Endodermal cell (in vitro differentiated cells): ENCODE results near the gene KCNT2. TPM values are rescaled to one million over a fixed set of nuclear protein-coding genes. Genes with fewer than 3 reads are reported as not detected.

ENCODE experiments used
- DNase-seq: peaks from one replicate; pipeline ENCODE4 v3.0.0-alpha.2; 2017
- H3K27ac ChIP-seq: 2 replicates; pipeline ENCODE4 v1.5.1; 2013; ENCODE audit warnings: mild to moderate bottlenecking, low read depth, low read length, moderate library complexity
- H3K27me3 ChIP-seq: 2 replicates; pipeline ENCODE4 v1.6.1; 2013; ENCODE audit warnings: mild to moderate bottlenecking, low read length, moderate library complexity; ENCODE audit not compliant: insufficient read depth, control insufficient read depth, poor library complexity, severe bottlenecking
- H3K36me3 ChIP-seq: 2 replicates; pipeline ENCODE4 v1.7.0; 2013; ENCODE audit warnings: mild to moderate bottlenecking, low read length, moderate library complexity; ENCODE audit not compliant: control insufficient read depth, insufficient read depth
- H3K4me1 ChIP-seq: one replicate; pipeline ENCODE4 v1.7.0; 2013; ENCODE audit warnings: low read length; ENCODE audit not compliant: control insufficient read depth, insufficient read depth
- H3K4me3 ChIP-seq: 2 replicates; pipeline ENCODE4 v1.5.1; 2013; ENCODE audit warnings: mild to moderate bottlenecking, low read length, moderate library complexity
- H3K9ac ChIP-seq: 2 replicates; pipeline ENCODE4 v1.6.1; 2013; ENCODE audit warnings: mild to moderate bottlenecking, low read length, moderate library complexity; ENCODE audit not compliant: poor library complexity, severe bottlenecking; ENCODE audit errors: extremely low read depth
- H3K9me3 ChIP-seq: 2 replicates; pipeline ENCODE4 v1.6.1; 2013; ENCODE audit warnings: mild to moderate bottlenecking, low read length, moderate library complexity; ENCODE audit not compliant: control insufficient read depth
- H3K27ac Mint-ChIP-seq: 2 replicates; pipeline ENCODE4 v1.8.0; 2020; ENCODE audit warnings: mixed read lengths
- H3K27me3 Mint-ChIP-seq: 2 replicates; pipeline ENCODE4 v1.8.0; 2021; ENCODE audit warnings: mild to moderate bottlenecking, mixed read lengths; ENCODE audit not compliant: insufficient read depth
- H3K36me3 Mint-ChIP-seq: 2 replicates; pipeline ENCODE4 v1.8.0; 2020; ENCODE audit warnings: low read depth, mixed read lengths
- H3K4me1 Mint-ChIP-seq: 2 replicates; pipeline ENCODE4 v1.8.0; 2020; ENCODE audit warnings: mixed read lengths
- H3K4me3 Mint-ChIP-seq: 2 replicates; pipeline ENCODE4 v1.8.0; 2020; ENCODE audit warnings: mild to moderate bottlenecking, moderate library complexity, mixed read lengths
- H3K9me3 Mint-ChIP-seq: 2 replicates; pipeline ENCODE4 v1.8.0; 2020; ENCODE audit warnings: mild to moderate bottlenecking, mixed read lengths
- CTCF ChIP-seq: fragments of 200-600 bp; sonication (generic); conservative IDR thresholded peaks from 2 replicates; pipeline ENCODE4 v1.5.0; 2021; ENCODE audit warnings: antibody characterized with exemption, mild to moderate bottlenecking
- WGBS, 2 experiments: methylation state at CpG; one replicate each; pipeline versions ENCODE4 v1.1.5 to v1.1.7; 2013; ENCODE audit warnings: missing lambda C conversion rate in 2 of 2, mixed read lengths in 1 of 2; ENCODE audit not compliant: insufficient coverage in 1 of 2, insufficient read length in 1 of 2; 5-methylcytosine and 5-hydroxymethylcytosine counted together
- total RNA-seq, 2 donors: library from RNA; stranded (reverse); fragmentation: NEBNext Ultra II Directional in 1 of 2; extraction: Animal tissue kit (Norgen Biotek cat#: 25700) in 1 of 2; gene quantifications; 2 replicates in 1 of 2; 3 replicates in 1 of 2; pipeline ENCODE4 v1.2.1, GENCODE V29; 2021

The KCNT2 gene
- total RNA-seq, 2 donors from 2014 or later, result 9.1 to 12.1 TPM

- H3K4me3 Mint-ChIP-seq, result no peak overlapping the region
- H3K27me3 ChIP-seq, result no peaks in the 10 kb centered on the region
- H3K27me3 Mint-ChIP-seq, result no peaks in the 10 kb centered on the region
- no peaks in the 10 kb centered on the region for H3K9me3 ChIP-seq
- H3K4me1 Mint-ChIP-seq, result no peaks in the 10 kb centered on the region
- H3K27ac Mint-ChIP-seq, result no peak overlapping the region
- no peaks in the 10 kb centered on the region for H3K36me3 ChIP-seq
- no peaks in the 10 kb centered on the region for H3K4me1 ChIP-seq
- no peak overlapping the region for H3K9ac ChIP-seq
- H3K27ac ChIP-seq, result no peak overlapping the region
- TF ChIP-seq CTCF, result no peak
- no peak for DNase-seq
- no peak overlapping the region for H3K4me3 ChIP-seq
- peaks cover 3% of the 10 kb centered on the region for H3K36me3 Mint-ChIP-seq
- H3K9me3 Mint-ChIP-seq, result peaks cover 4% of the 10 kb centered on the region
Observed at GRCh38 chr1:196229546-196229945, 378.7 kb downstream of the KCNT2 start.

GRCh38 chr1:196214866-196215265, 393.4 kb downstream of the KCNT2 start:
- Mint-ChIP-seq H3K4me3 (no peak overlapping the region), H3K36me3 (no peaks in the 10 kb centered on the region), H3K27me3 (no peaks in the 10 kb centered on the region), H3K9me3 (no peaks in the 10 kb centered on the region), H3K27ac (no peak overlapping the region), H3K4me1 (peaks cover 7% of the 10 kb centered on the region)
- Histone ChIP-seq H3K9ac (no peak overlapping the region), H3K4me1 (no peaks in the 10 kb centered on the region), H3K4me3 (no peak overlapping the region), H3K36me3 (no peaks in the 10 kb centered on the region), H3K27ac (no peak overlapping the region), H3K27me3 (no peaks in the 10 kb centered on the region), H3K9me3 (no peaks in the 10 kb centered on the region)
- DNase-seq, result no peak
- WGBS, 2 experiments, result 92 to 95% methylated on average over 1 to 2 of the region's 2 CpGs
- no peak for TF ChIP-seq CTCF

GRCh38 chr1:196209983-196210382, 398.3 kb downstream of the KCNT2 start:
- H3K27me3 ChIP-seq, result no peaks in the 10 kb centered on the region
- no peaks in the 10 kb centered on the region for H3K9me3 Mint-ChIP-seq
- no peak for DNase-seq
- H3K4me3 ChIP-seq, result no peak overlapping the region
- H3K27ac Mint-ChIP-seq, result no peak overlapping the region
- 80 to 84% methylated on average over 1 to 2 of the region's 2 CpGs for WGBS, 2 experiments
- no peak for TF ChIP-seq CTCF
- no peaks in the 10 kb centered on the region for H3K36me3 ChIP-seq
- no peaks in the 10 kb centered on the region for H3K9me3 ChIP-seq
- H3K27ac ChIP-seq, result no peak overlapping the region
- H3K9ac ChIP-seq, result no peak overlapping the region
- no peaks in the 10 kb centered on the region for H3K4me1 Mint-ChIP-seq
- no peaks in the 10 kb centered on the region for H3K36me3 Mint-ChIP-seq
- H3K4me3 Mint-ChIP-seq, result no peak overlapping the region
- no peaks in the 10 kb centered on the region for H3K4me1 ChIP-seq
- H3K27me3 Mint-ChIP-seq, result no peaks in the 10 kb centered on the region
